ENCODE data around the gene RPGRIP1L. TPM values are rescaled to one million over a fixed set of nuclear protein-coding genes. Genes with fewer than 3 reads are reported as not detected.
"Not testable (repeated sequence)": the region's sequence is repeated elsewhere in the genome, so short reads cannot be mapped to it uniquely, and the experiment has no call there.

The RPGRIP1L gene
- total RNA-seq, 1 donor, result 19.5 TPM

DNA sequence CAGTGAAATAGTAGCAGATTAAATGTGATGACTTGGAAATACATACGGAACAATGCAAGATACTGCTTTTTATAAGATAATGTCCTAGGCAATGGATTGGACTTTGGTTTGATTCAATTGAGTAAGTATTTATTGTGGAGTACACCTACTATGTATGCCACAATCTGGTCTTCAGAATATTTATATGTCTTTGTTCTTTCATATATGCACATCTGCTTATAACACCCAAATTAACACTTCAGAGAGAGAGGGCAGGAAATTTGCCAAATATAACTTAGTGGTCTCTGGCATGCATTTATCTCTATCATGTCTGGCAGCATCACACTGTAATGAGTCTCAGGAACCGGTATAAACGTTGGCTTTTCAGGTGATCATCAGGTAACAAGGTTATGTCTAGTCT is 16.9 kb downstream of the RPGRIP1L start:
- no peak for TF ChIP-seq CTCF (IDR thresholded peaks at IDR 0.05; ENCODE audit: insufficient read depth, low read length)
- H3K4me3 ChIP-seq (ENCODE audit: low read depth, low read length), result no peak overlapping the region
- DNase-seq (ENCODE audit: low read depth), result no peak

DNA sequence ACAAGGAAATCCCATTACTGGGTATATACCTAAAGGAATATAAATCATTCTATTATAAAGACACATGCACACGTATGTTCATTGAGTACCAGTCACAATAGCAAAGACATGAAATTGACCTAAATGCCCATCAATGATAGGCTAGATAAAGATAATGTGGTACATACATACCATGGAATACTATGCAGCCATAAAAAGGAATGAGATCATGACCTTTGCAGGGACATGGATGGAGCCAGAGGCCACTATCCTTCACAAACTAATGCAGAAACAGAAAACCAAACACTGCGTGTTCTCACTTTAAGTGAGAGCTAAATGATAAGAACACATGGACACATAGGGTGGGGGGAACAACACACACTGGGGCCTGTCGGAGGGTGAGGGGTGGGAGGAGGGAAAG is 18.3 kb downstream of the RPGRIP1L start:
- H3K4me3 ChIP-seq (ENCODE audit: low read depth, low read length); DNase-seq (ENCODE audit: low read depth): not testable (repeated sequence)

- no peak for DNase-seq (ENCODE audit: low read depth)
- no peak for TF ChIP-seq CTCF (IDR thresholded peaks at IDR 0.05; ENCODE audit: insufficient read depth, low read length)
- no peak overlapping the region for H3K4me3 ChIP-seq (ENCODE audit: low read depth, low read length)
Observed at GRCh38 chr16:53681354-53681753, 22.3 kb downstream of the RPGRIP1L start.

GRCh38 chr16:53680756-53681155 is 22.9 kb downstream of the RPGRIP1L start:
- DNase-seq (ENCODE audit: low read depth), result no peak
- no peak for TF ChIP-seq CTCF (IDR thresholded peaks at IDR 0.05; ENCODE audit: insufficient read depth, low read length)
- no peak overlapping the region for H3K4me3 ChIP-seq (ENCODE audit: low read depth, low read length)

GRCh38 chr16:53678756-53679343 is 24.8 kb downstream of the RPGRIP1L start:
- DNase-seq (ENCODE audit: low read depth), result no peak
- H3K4me3 ChIP-seq (ENCODE audit: low read depth, low read length), result no peak overlapping the region
- no peak for TF ChIP-seq CTCF (IDR thresholded peaks at IDR 0.05; ENCODE audit: insufficient read depth, low read length)

DNA sequence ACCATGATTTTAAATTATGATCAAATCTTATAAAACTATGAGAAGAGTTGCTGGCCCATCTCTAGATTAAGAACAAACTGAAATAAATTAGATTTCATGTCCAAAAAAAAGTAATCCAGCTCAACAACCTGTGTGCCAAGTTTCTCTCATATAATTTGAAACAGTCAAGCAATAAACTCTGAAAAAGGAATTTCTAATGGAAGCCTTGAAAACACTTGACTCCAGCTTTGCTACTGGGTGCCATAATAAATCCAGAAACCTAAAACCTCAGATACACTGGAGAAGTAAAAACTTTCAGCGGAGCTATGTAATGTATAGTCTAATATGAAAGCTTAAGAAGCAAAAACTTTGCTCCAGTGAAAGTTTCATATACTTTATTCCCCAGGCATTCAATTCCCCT is 25.5 kb downstream of the RPGRIP1L start:
- TF ChIP-seq CTCF (IDR thresholded peaks at IDR 0.05; ENCODE audit: insufficient read depth, low read length), result no peak
- DNase-seq (ENCODE audit: low read depth), result no peak
- no peak overlapping the region for H3K4me3 ChIP-seq (ENCODE audit: low read depth, low read length)

GRCh38 chr16:53673189-53673588 is 30.5 kb downstream of the RPGRIP1L start:
- no peak overlapping the region for H3K4me3 ChIP-seq (ENCODE audit: low read depth, low read length)
- DNase-seq (ENCODE audit: low read depth), result no peak
- TF ChIP-seq CTCF (IDR thresholded peaks at IDR 0.05; ENCODE audit: insufficient read depth, low read length), result no peak
